Neuronal stem cell (in vitro differentiated cells): ENCODE data around the gene PLA2G1B.
A peak's percentile ranks its signal among the peaks of the same experiment; 100 is the strongest.
"Not testable (repeated sequence)": the region's sequence is repeated elsewhere in the genome, so short reads cannot be mapped to it uniquely, and the experiment has no call there.

ENCODE experiments used
- DNase-seq: peaks from one replicate; pipeline ENCODE4 v3.0.0-alpha.2; 2013; ENCODE audit warnings: low spot score
- H2AFZ ChIP-seq: one replicate; pipeline ENCODE4 v1.6.1; 2013; ENCODE audit warnings: mild to moderate bottlenecking, low read length, inconsistent platforms
- H2AK5ac ChIP-seq: 2 replicates; pipeline ENCODE4 v1.6.1; 2013; ENCODE audit warnings: low read depth, mild to moderate bottlenecking, inconsistent platforms, low read length, moderate library complexity, mixed read lengths
- H2BK120ac ChIP-seq: 2 replicates; pipeline ENCODE4 v1.6.1; 2013; ENCODE audit warnings: low read depth, mild to moderate bottlenecking, inconsistent platforms, low read length, moderate library complexity, mixed read lengths
- H2BK12ac ChIP-seq: one replicate; pipeline ENCODE4 v1.6.1; 2013; ENCODE audit warnings: low read length, inconsistent platforms
- H2BK15ac ChIP-seq: 2 replicates; pipeline ENCODE4 v1.6.1; 2013; ENCODE audit warnings: mild to moderate bottlenecking, low read length, inconsistent platforms, mixed read lengths
- H2BK5ac ChIP-seq: one replicate; pipeline ENCODE4 v1.6.1; 2013; ENCODE audit warnings: inconsistent platforms, mild to moderate bottlenecking, low read length, moderate library complexity
- H3K14ac ChIP-seq: one replicate; pipeline ENCODE4 v1.6.1; 2013; ENCODE audit warnings: low read length, inconsistent platforms
- H3K18ac ChIP-seq: 2 replicates; pipeline ENCODE4 v1.6.1; 2013; ENCODE audit warnings: low read length, inconsistent platforms
- H3K23ac ChIP-seq: 2 replicates; pipeline ENCODE4 v1.6.1; 2013; ENCODE audit warnings: low read depth, mild to moderate bottlenecking, mixed read lengths, low read length, inconsistent platforms; ENCODE audit not compliant: poor library complexity
- H3K27ac ChIP-seq: replicated peaks from 3 replicates; pipeline ENCODE4 v1.5.1; 2013; ENCODE audit warnings: low read length, inconsistent platforms
- H3K27me3 ChIP-seq, 3 experiments: 2 replicates each; pipeline ENCODE4 v1.6.1; 2013; ENCODE audit warnings: low read length in 3 of 3, mild to moderate bottlenecking in 2 of 3, inconsistent platforms in 1 of 3, low read depth in 1 of 3, mixed read lengths in 1 of 3, moderate library complexity in 1 of 3; ENCODE audit not compliant: control insufficient read depth in 3 of 3, insufficient read depth in 3 of 3
- H3K36me3 ChIP-seq, 2 donors: replicated peaks in 1 of 2; 2 replicates each; pipeline ENCODE4 v1.6.1; 2013; ENCODE audit warnings: low read length in 2 of 2; ENCODE audit not compliant: control insufficient read depth in 2 of 2, insufficient read depth in 2 of 2
- H3K4ac ChIP-seq: 2 replicates; pipeline ENCODE4 v1.6.1; 2013; ENCODE audit warnings: inconsistent platforms, mild to moderate bottlenecking, low read length, moderate library complexity
- H3K4me1 ChIP-seq, 2 donors: 1 replicate in 1 of 2; 2 replicates in 1 of 2; pipeline ENCODE4 v1.6.1; 2013; ENCODE audit warnings: low read length in 2 of 2, low read depth in 1 of 2; ENCODE audit not compliant: control insufficient read depth in 2 of 2, insufficient read depth in 1 of 2
- H3K4me2 ChIP-seq: one replicate; pipeline ENCODE4 v1.6.1; 2013; ENCODE audit warnings: mild to moderate bottlenecking, low read length, inconsistent platforms; ENCODE audit not compliant: insufficient read depth, poor library complexity, severe bottlenecking
- H3K4me3 ChIP-seq, 2 donors: 2 replicates each; pipeline ENCODE4 v1.5.1; 2013; ENCODE audit warnings: low read length in 2 of 2, mild to moderate bottlenecking in 2 of 2, inconsistent platforms in 1 of 2, moderate library complexity in 1 of 2
- H3K79me1 ChIP-seq: one replicate; pipeline ENCODE4 v1.6.1; 2013; ENCODE audit warnings: low read depth, mild to moderate bottlenecking, inconsistent platforms, low read length, moderate library complexity
- H3K9ac ChIP-seq: one replicate; pipeline ENCODE4 v1.6.1; 2013; ENCODE audit warnings: mild to moderate bottlenecking, low read depth, low read length, inconsistent platforms; ENCODE audit not compliant: poor library complexity
- H3K9me3 ChIP-seq, 2 donors: replicated peaks in 1 of 2; 2 replicates each; pipeline versions ENCODE3 to v1.6.1; 2013; ENCODE audit warnings: low read length in 2 of 2, mild to moderate bottlenecking in 2 of 2, inconsistent platforms in 1 of 2, low read depth in 1 of 2, mixed read lengths in 1 of 2, moderate library complexity in 1 of 2; ENCODE audit not compliant: control insufficient read depth in 2 of 2, insufficient read depth in 1 of 2
- H4K8ac ChIP-seq: one replicate; pipeline ENCODE4 v1.6.1; 2013; ENCODE audit warnings: low read depth, mild to moderate bottlenecking, inconsistent platforms, low read length, moderate library complexity
- H4K91ac ChIP-seq: one replicate; pipeline ENCODE4 v1.6.1; 2013; ENCODE audit warnings: low read length, low read depth, mild to moderate bottlenecking, inconsistent platforms; ENCODE audit not compliant: poor library complexity
- WGBS, 2 donors: extraction: QIAGEN DNeasy Blood & Tissue Kit; methylation state at CpG; one replicate each; pipeline ENCODE4 v1.1.7; 2013; ENCODE audit warnings: missing lambda C conversion rate in 2 of 2, mixed read lengths in 1 of 2; ENCODE audit not compliant: insufficient read length in 2 of 2, insufficient replicate concordance in 1 of 2; ENCODE audit errors: extremely low coverage in 2 of 2; 5-methylcytosine and 5-hydroxymethylcytosine counted together

The PLA2G1B gene

GRCh38 chr12:120342175-120343038, 14.8 kb upstream of the PLA2G1B start:
- peaks cover 4 to 8% of the 10 kb centered on the region in 2 donors for H3K9me3 ChIP-seq
- peak overlapping the region; percentile 3 for H4K91ac ChIP-seq
- H3K4me3 ChIP-seq: no peak overlapping the region
- no peak overlapping the region for H4K8ac ChIP-seq
- H3K4ac ChIP-seq: no peak overlapping the region
- no peak overlapping the region for H3K23ac ChIP-seq
- H2BK120ac ChIP-seq: no peak overlapping the region
- H2BK15ac ChIP-seq: no peak overlapping the region
- no peak overlapping the region for H3K9ac ChIP-seq
- no peak overlapping the region for H2BK5ac ChIP-seq
- no peak overlapping the region for H2AFZ ChIP-seq
- H3K36me3 ChIP-seq: peaks cover 29 to 51% of the 10 kb centered on the region in 2 donors
- peak overlapping the region; percentile 20 for H3K27ac ChIP-seq
- DNase-seq: no peak
- H3K79me1 ChIP-seq: peaks cover 4% of the 10 kb centered on the region
- H3K14ac ChIP-seq: no peak overlapping the region
- H3K27me3 ChIP-seq: no peaks in the 10 kb centered on the region
- H2BK12ac ChIP-seq: no peak overlapping the region
- H3K18ac ChIP-seq: no peak overlapping the region
- WGBS, 2 donors: no CpG with 5 or more reads among the region's 30 CpGs
- peaks cover 0 to 5% of the 10 kb centered on the region in 2 donors for H3K4me1 ChIP-seq
- no peak overlapping the region for H2AK5ac ChIP-seq
- peak overlapping the region; percentile 11 for H3K4me2 ChIP-seq

- H4K8ac ChIP-seq: no peak overlapping the region
- no peak overlapping the region for H2BK12ac ChIP-seq
- H3K4ac ChIP-seq: no peak overlapping the region
- no peak overlapping the region for H3K4me3 ChIP-seq
- peaks cover 0 to 5% of the 10 kb centered on the region in 2 donors for H3K4me1 ChIP-seq
- H3K14ac ChIP-seq: no peak overlapping the region
- no peaks in the 10 kb centered on the region for H3K79me1 ChIP-seq
- H3K23ac ChIP-seq: no peak overlapping the region
- H2AK5ac ChIP-seq: no peak overlapping the region
- H2BK120ac ChIP-seq: no peak overlapping the region
- no peak overlapping the region for H3K4me2 ChIP-seq
- peaks cover 11 to 21% of the 10 kb centered on the region in 2 donors for H3K36me3 ChIP-seq
- peaks cover 11 to 22% of the 10 kb centered on the region in 2 donors for H3K9me3 ChIP-seq
- DNase-seq: no peak
- H2BK5ac ChIP-seq: no peak overlapping the region
- H4K91ac ChIP-seq: no peak overlapping the region
- no peak overlapping the region for H3K27ac ChIP-seq
- no peaks in the 10 kb centered on the region for H3K27me3 ChIP-seq
- no peak overlapping the region for H2AFZ ChIP-seq
- no peak overlapping the region for H3K18ac ChIP-seq
- H2BK15ac ChIP-seq: no peak overlapping the region
- WGBS, 2 donors: no CpG with 5 or more reads among the region's 4 CpGs
- no peak overlapping the region for H3K9ac ChIP-seq
Observed at GRCh38 chr12:120339256-120339655, 11.7 kb upstream of the PLA2G1B start.

GRCh38 chr12:120337730-120338129, 10.2 kb upstream of the PLA2G1B start:
- Histone ChIP-seq H2AK5ac (no peak overlapping the region), H3K27ac (no peak overlapping the region), H3K79me1 (no peaks in the 10 kb centered on the region), H3K4me2 (no peak overlapping the region), H3K4ac (no peak overlapping the region), H2BK120ac (no peak overlapping the region), H3K4me1 (peaks cover 0 to 3% of the 10 kb centered on the region in 2 donors), H2AFZ (no peak overlapping the region), H3K27me3 (no peaks in the 10 kb centered on the region), H3K14ac (no peak overlapping the region), H3K4me3 (no peak overlapping the region), H3K9me3 (peaks cover 11 to 22% of the 10 kb centered on the region in 2 donors), H2BK5ac (no peak overlapping the region), H4K91ac (no peak overlapping the region), H3K9ac (no peak overlapping the region), H2BK15ac (no peak overlapping the region), H4K8ac (no peak overlapping the region), H3K23ac (no peak overlapping the region), H3K18ac (no peak overlapping the region), H2BK12ac (no peak overlapping the region), H3K36me3 (peaks cover 0 to 7% of the 10 kb centered on the region in 2 donors)
- no peak for DNase-seq
- no CpG with 5 or more reads among the region's 2 CpGs for WGBS, 2 donors

GRCh38 chr12:120336392-120336791, 8.8 kb upstream of the PLA2G1B start:
- not testable (repeated sequence) for H2AK5ac ChIP-seq, H3K18ac ChIP-seq, H2BK15ac ChIP-seq, H3K4me3 ChIP-seq, DNase-seq, H3K9ac ChIP-seq, H2AFZ ChIP-seq, H2BK5ac ChIP-seq, H3K79me1 ChIP-seq, H3K4me1 ChIP-seq, H3K27ac ChIP-seq, H3K23ac ChIP-seq, H3K27me3 ChIP-seq, H4K91ac ChIP-seq, H3K14ac ChIP-seq, H3K4me2 ChIP-seq, H2BK120ac ChIP-seq, H3K36me3 ChIP-seq, H4K8ac ChIP-seq, H3K4ac ChIP-seq
- no CpG with 5 or more reads among the region's 2 CpGs for WGBS, 2 donors
- H2BK12ac ChIP-seq: peak overlapping the region; percentile 41
- peaks cover 11 to 22% of the 10 kb centered on the region in 2 donors for H3K9me3 ChIP-seq
